HEK293T (cell line): ENCODE results near the gene TRMT6.

Source experiments
- ARNT ChIP-seq: fragments of 450-650 bp; IDR thresholded peaks from 2 replicates; pipeline ENCODE4 v1.6.1; 2017; ENCODE audit warnings: mild to moderate bottlenecking
- BHLHE40 ChIP-seq: fragments of 450-650 bp; IDR thresholded peaks from 2 replicates; pipeline ENCODE4 v1.6.1; 2016; ENCODE audit warnings: mild to moderate bottlenecking, moderate library complexity, borderline replicate concordance
- ELF4 ChIP-seq: fragments of 450-650 bp; IDR thresholded peaks from 2 replicates; pipeline ENCODE4 v1.6.1; 2017; ENCODE audit warnings: antibody characterized with exemption
- FOXA1 ChIP-seq: fragments of 450-650 bp; IDR thresholded peaks from 2 replicates; pipeline ENCODE4 v1.6.1; 2016; ENCODE audit warnings: mild to moderate bottlenecking
- FOXK2 ChIP-seq: fragments of 450-650 bp; IDR thresholded peaks from 2 replicates; pipeline ENCODE4 v1.6.1; 2016; ENCODE audit warnings: mild to moderate bottlenecking
- FOXM1 ChIP-seq: fragments of 450-650 bp; IDR thresholded peaks from 2 replicates; pipeline ENCODE4 v1.6.1; 2017; ENCODE audit warnings: mild to moderate bottlenecking, borderline replicate concordance
- HDGF ChIP-seq: fragments of 450-650 bp; IDR thresholded peaks from 2 replicates; pipeline ENCODE4 v1.6.1; 2017; ENCODE audit warnings: antibody characterized with exemption, borderline replicate concordance
- L3MBTL2 ChIP-seq: fragments of 450-650 bp; conservative IDR thresholded peaks from 2 replicates; pipeline ENCODE4 v1.6.1; 2016; ENCODE audit warnings: mild to moderate bottlenecking
- NFRKB ChIP-seq: fragments of 450-650 bp; IDR thresholded peaks from 2 replicates; pipeline ENCODE4 v1.6.1; 2016; ENCODE audit warnings: mild to moderate bottlenecking, moderate library complexity
- PKNOX1 ChIP-seq: fragments of 450-650 bp; IDR thresholded peaks from 2 replicates; pipeline ENCODE4 v1.6.1; 2016
- SP1 ChIP-seq: fragments of 450-650 bp; IDR thresholded peaks from 2 replicates; pipeline ENCODE4 v1.6.1; 2017
- SUZ12 ChIP-seq: fragments of 450-650 bp; IDR thresholded peaks from 2 replicates; pipeline ENCODE4 v1.6.1; 2016; ENCODE audit warnings: mild to moderate bottlenecking
- TARDBP ChIP-seq: fragments of 450-650 bp; IDR thresholded peaks from 2 replicates; pipeline ENCODE4 v1.6.1; 2016
- ZNF384 ChIP-seq: fragments of 450-650 bp; IDR thresholded peaks from 2 replicates; pipeline ENCODE4 v1.6.1; 2016

- TF ChIP-seq TARDBP (no peak), NFRKB (no peak), FOXA1 (no peak), SUZ12 (no peak), SP1 (no peak), FOXK2 (no peak), ARNT (no peak), FOXM1 (no peak), BHLHE40 (no peak), ELF4 (no peak), HDGF (no peak), PKNOX1 (no peak), ZNF384 (no peak), L3MBTL2 (no peak)
These were observed 54.7 kb downstream of the TRMT6 start for GRCh38 chr20:5895626-5896025.
